ENCODE data around the gene LRCH4. TPM values are rescaled to one million over a fixed set of nuclear protein-coding genes. Genes with fewer than 3 reads are reported as not detected.

Gene LRCH4
- total and polyA plus RNA-seq, 11 donors: 18.5 to 46.6 (median 34.1) TPM

DNA sequence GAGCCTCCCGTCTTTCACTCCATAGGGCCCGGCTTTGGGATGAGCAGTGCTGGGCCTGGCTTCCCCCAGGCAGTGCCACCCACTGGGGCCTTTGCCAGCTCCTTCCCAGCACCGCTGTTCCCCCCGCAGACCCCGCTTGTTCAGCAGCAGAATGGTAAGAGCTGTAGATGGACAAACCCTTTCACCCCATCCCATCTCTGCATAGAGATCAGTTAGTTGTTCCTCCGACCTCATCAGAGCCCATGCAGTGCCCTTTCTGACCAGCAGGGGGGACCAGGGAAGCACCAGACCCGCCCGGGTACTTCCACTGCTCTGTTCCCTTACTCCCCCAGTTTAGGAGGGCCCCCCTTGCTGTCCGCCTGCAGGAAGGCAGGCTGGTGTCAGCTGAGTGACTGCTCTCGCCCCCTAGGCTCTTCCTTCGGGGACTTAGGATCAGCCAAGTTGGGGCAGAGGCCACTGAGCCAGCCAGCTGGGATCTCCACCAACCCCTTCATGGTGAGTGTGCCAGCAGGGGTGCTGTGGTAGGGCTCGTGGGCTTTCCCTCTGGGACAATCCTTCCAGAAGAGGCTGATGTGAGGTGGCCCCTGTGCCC, 22.0 kb downstream of the LRCH4 start:
- H3K4me3 ChIP-seq: no peak overlapping the region
- no peaks in the 10 kb centered on the region for H3K9me3 ChIP-seq
- no peak for TF ChIP-seq POLR2A (IDR thresholded peaks at IDR 0.05)
- TF ChIP-seq, protein P1, sequence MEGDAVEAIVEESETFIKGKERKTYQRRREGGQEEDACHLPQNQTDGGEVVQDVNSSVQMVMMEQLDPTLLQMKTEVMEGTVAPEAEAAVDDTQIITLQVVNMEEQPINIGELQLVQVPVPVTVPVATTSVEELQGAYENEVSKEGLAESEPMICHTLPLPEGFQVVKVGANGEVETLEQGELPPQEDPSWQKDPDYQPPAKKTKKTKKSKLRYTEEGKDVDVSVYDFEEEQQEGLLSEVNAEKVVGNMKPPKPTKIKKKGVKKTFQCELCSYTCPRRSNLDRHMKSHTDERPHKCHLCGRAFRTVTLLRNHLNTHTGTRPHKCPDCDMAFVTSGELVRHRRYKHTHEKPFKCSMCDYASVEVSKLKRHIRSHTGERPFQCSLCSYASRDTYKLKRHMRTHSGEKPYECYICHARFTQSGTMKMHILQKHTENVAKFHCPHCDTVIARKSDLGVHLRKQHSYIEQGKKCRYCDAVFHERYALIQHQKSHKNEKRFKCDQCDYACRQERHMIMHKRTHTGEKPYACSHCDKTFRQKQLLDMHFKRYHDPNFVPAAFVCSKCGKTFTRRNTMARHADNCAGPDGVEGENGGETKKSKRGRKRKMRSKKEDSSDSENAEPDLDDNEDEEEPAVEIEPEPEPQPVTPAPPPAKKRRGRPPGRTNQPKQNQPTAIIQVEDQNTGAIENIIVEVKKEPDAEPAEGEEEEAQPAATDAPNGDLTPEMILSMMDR (IDR thresholded peaks at IDR 0.05): peak; percentile 89 to 96 (median 94)
- no peak overlapping the region for H3K27ac ChIP-seq
- WGBS, 4 donors: 38 to 44% (median 40%) methylated on average over 11 to 12 of the region's 12 CpGs
- H3K36me3 ChIP-seq: peaks cover 0 to 12% (median 9%) of the 10 kb centered on the region in 9 donors
- H3K4me1 ChIP-seq: peaks cover 0 to 13% (median 3%) of the 10 kb centered on the region in 12 donors
- ATAC-seq (peak; percentile 37 to 70 (median 63)), DNase-seq (peak; percentile 78 to 88 (median 81))
- H3K27me3 ChIP-seq: no peaks in the 10 kb centered on the region
- intact Hi-C loops (cut with DNase I): loop anchor here (2.0 to 10.0 kb wide), 9 partner anchors 52 to 163 kb away; partner anchors contain the start of genes GIGYF1 (in 6 of the 10) and EPO (in 1 of the 10)

DNA sequence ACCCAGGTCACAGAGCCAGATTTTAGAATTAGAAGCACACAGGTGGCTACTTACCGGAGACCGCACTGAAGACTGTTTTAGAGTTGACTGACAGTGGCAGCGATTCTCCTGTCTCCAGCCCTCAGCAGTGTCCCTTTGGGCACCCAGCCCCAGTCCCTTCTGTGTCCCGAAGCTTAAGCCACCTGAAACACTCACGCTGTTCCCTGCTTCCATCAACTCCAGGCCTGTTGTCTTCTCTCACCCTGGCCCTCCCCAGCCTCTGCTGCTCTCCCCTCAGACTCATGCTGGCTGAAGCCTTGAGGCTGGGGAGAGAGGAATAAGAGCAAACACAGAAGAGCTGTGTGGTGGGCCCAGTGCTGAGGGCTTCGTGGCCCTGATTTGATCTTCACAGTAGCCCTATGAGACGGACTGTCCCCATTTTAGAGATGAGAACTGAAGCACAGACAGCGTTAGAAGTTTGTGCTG, 22.8 kb downstream of the LRCH4 start:
- H3K4me3 ChIP-seq: no peak overlapping the region

DNA sequence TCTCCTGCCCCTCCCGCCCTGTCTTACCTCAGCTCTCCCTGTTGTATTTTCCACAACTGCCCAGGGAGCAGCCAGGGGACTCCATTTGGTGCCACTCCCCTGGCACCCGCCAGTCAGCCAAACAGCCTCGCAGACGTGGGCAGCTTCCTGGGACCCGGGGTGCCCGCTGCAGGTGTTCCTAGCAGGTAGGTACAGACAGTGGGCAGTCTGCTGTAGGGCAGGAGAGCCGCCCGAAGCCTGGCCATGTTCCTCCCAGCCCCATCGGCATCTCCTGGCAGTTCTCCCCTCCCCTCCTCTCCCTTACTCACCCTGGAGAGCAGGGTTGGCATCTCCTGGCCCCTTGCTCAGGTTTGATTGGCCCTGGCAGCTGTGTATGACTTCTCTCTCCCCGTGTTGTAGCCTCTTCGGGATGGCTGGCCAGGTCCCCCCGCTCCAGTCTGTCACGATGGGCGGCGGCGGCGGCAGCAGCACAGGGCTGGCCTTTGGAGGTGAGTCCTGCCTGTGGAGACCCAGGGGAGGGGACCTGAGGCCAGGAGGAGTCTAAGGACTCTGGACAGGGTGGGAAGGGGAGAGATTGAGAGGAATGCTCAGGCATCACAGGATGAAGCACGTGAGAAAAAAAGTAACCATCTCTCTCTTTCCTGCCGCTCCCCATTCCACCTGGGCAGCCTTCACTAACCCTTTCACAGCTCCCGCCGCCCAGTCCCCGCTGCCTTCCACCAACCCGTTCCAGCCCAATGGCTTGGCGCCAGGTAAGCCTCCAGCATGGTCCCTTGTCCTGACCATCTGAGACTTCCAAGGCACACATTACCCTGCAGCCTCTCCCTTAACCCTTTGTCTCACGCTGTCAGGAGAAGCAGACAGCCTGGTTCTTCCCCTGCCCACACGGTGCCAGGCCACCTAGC, 23.5 kb downstream of the LRCH4 start:
- H3K27me3 ChIP-seq: no peaks in the 10 kb centered on the region
- intact Hi-C loops (cut with DNase I): loop anchor here in 9 of 10 donors (2.0 to 10.0 kb wide), 8 partner anchors 50 to 165 kb away; partner anchors contain the start of genes GIGYF1 (in 6 of the 9) and EPO (in 1 of the 9)
- DNase-seq (peak in 1 of 5 donors; percentile 57), ATAC-seq (no peak)
- H3K9me3 ChIP-seq: no peaks in the 10 kb centered on the region
- H3K27ac ChIP-seq: no peak overlapping the region
- H3K4me3 ChIP-seq: no peak overlapping the region
- H3K4me1 ChIP-seq: peaks cover 0 to 13% (median 3%) of the 10 kb centered on the region in 12 donors
- 90 to 93% (median 92%) methylated on average over 25 to 26 of the region's 26 CpGs for WGBS, 4 donors
- H3K36me3 ChIP-seq: peaks cover 0 to 20% (median 11%) of the 10 kb centered on the region in 9 donors
- TF ChIP-seq POLR2A (IDR thresholded peaks at IDR 0.05): no peak
- TF ChIP-seq, protein P1 (IDR thresholded peaks at IDR 0.05): no peak

More for the DNA sequence above, 22.8 kb downstream of the LRCH4 start:
- intact Hi-C loops (cut with DNase I): loop anchor here in 9 of 10 donors (2.0 to 10.0 kb wide), 8 partner anchors 51 to 164 kb away; partner anchors contain the start of genes GIGYF1 (in 6 of the 9) and EPO (in 1 of the 9)
- no peak overlapping the region for H3K27ac ChIP-seq
- no peak for ATAC-seq
- H3K9me3 ChIP-seq: no peaks in the 10 kb centered on the region
- peaks cover 0 to 13% (median 10%) of the 10 kb centered on the region in 9 donors for H3K36me3 ChIP-seq
- peaks cover 0 to 13% (median 3%) of the 10 kb centered on the region in 12 donors for H3K4me1 ChIP-seq
- DNase-seq: no peak
- H3K27me3 ChIP-seq: no peaks in the 10 kb centered on the region
- no peak for TF ChIP-seq POLR2A (IDR thresholded peaks at IDR 0.05)
- TF ChIP-seq, protein P1 (IDR thresholded peaks at IDR 0.05): no peak
- 93 to 94% (median 93%) methylated on average over 8 of the region's 8 CpGs for WGBS, 4 donors

Measured in heart left ventricle (tissue), 16 donors.